SK-N-SH treated with all-trans-retinoic acid at 6 μM for 48 hours (cell line): Measurements from ENCODE around the gene SLC25A26.

ENCODE experiments used
- ATAC-seq: fragments of 200-7000 bp; cut with Tn5 transposase; 3 replicates; pipeline ENCODE4 v1.9.1; 2020; ENCODE audit warnings: mild to moderate bottlenecking, moderate library complexity
- ARNTL ChIP-seq: fragments of 450-650 bp; formaldehyde crosslinking; IDR thresholded peaks from 2 replicates; pipeline ENCODE4 v1.5.0; 2020; ENCODE audit warnings: low read depth, mild to moderate bottlenecking, moderate library complexity, borderline replicate concordance
- BACH2 ChIP-seq: fragments of 250-450 bp; sonication (Bioruptor Pico); IDR thresholded peaks from 2 replicates; pipeline ENCODE4 v1.9.0; 2021; ENCODE audit warnings: mild to moderate bottlenecking, borderline replicate concordance
- CSDC2 ChIP-seq: fragments of 250-450 bp; sonication (Bioruptor Pico); IDR thresholded peaks from 2 replicates; pipeline ENCODE4 v1.5.0; 2020; ENCODE audit warnings: mild to moderate bottlenecking, moderate library complexity
- CSRNP3 ChIP-seq: fragments of 250-450 bp; sonication (Bioruptor Pico); IDR thresholded peaks from 2 replicates; pipeline ENCODE4 v1.5.1; 2021; ENCODE audit warnings: mild to moderate bottlenecking, moderate library complexity
- ESRRG ChIP-seq: fragments of 250-450 bp; sonication (Bioruptor Pico); IDR thresholded peaks from 2 replicates; pipeline ENCODE4 v1.6.1; 2021; ENCODE audit warnings: mild to moderate bottlenecking
- GLIS3 ChIP-seq: fragments of 250-450 bp; sonication (Bioruptor Pico); IDR thresholded peaks from 2 replicates; pipeline ENCODE4 v1.5.0; 2020; ENCODE audit warnings: mild to moderate bottlenecking, moderate library complexity
- PATZ1 ChIP-seq: fragments of 250-450 bp; sonication (Bioruptor Pico); IDR thresholded peaks from 2 replicates; pipeline ENCODE4 v1.8.0; 2020; ENCODE audit warnings: mild to moderate bottlenecking, moderate library complexity, borderline replicate concordance
- PPARA ChIP-seq: fragments of 250-450 bp; sonication (Bioruptor Pico); IDR thresholded peaks from 2 replicates; pipeline ENCODE4 v1.5.0; 2020; ENCODE audit warnings: mild to moderate bottlenecking, borderline replicate concordance
- RARB ChIP-seq: fragments of 250-450 bp; sonication (Bioruptor Pico); IDR thresholded peaks from 2 replicates; pipeline ENCODE4 v1.8.0; 2021; ENCODE audit warnings: mild to moderate bottlenecking, moderate library complexity
- SNAI2 ChIP-seq: fragments of 250-450 bp; sonication (Bioruptor Pico); IDR thresholded peaks from 2 replicates; pipeline ENCODE4 v1.5.0; 2020; ENCODE audit warnings: mild to moderate bottlenecking, moderate library complexity
- TCF4 ChIP-seq: fragments of 250-450 bp; sonication (Bioruptor Pico); IDR thresholded peaks from 2 replicates; pipeline ENCODE4 v1.8.0; 2021; ENCODE audit warnings: mild to moderate bottlenecking, moderate library complexity, borderline replicate concordance
- TOX ChIP-seq: fragments of 250-450 bp; sonication (Bioruptor Pico); IDR thresholded peaks from 2 replicates; pipeline ENCODE4 v1.8.0; 2021; ENCODE audit warnings: mild to moderate bottlenecking, moderate library complexity, borderline replicate concordance
- TSHZ2 ChIP-seq: fragments of 250-450 bp; sonication (Bioruptor Pico); IDR thresholded peaks from 2 replicates; pipeline ENCODE4 v1.5.0; 2020; ENCODE audit warnings: mild to moderate bottlenecking, moderate library complexity
- ZC3H10 ChIP-seq: fragments of 250-450 bp; sonication (Bioruptor Pico); IDR thresholded peaks from 2 replicates; pipeline ENCODE4 v1.5.1; 2021; ENCODE audit warnings: mild to moderate bottlenecking, moderate library complexity
- ZFP30 ChIP-seq: fragments of 450-650 bp; formaldehyde crosslinking; IDR thresholded peaks from 2 replicates; pipeline ENCODE4 v1.5.0; 2022; ENCODE audit warnings: mild to moderate bottlenecking, moderate library complexity
- ZNF565 ChIP-seq: fragments of 450-650 bp; formaldehyde crosslinking; conservative IDR thresholded peaks from 2 replicates; pipeline ENCODE4 v1.5.0; 2020; ENCODE audit warnings: low read depth, mild to moderate bottlenecking, moderate library complexity
- ZNF70 ChIP-seq: fragments of 450-650 bp; formaldehyde crosslinking; IDR thresholded peaks from 2 replicates; pipeline ENCODE4 v1.5.0; 2020; ENCODE audit warnings: mild to moderate bottlenecking, moderate library complexity
- ZNF8 ChIP-seq: fragments of 450-650 bp; formaldehyde crosslinking; IDR thresholded peaks from 2 replicates; pipeline ENCODE4 v1.5.0; 2020; ENCODE audit warnings: mild to moderate bottlenecking, moderate library complexity
- TF ChIP-seq, protein P1 (sequence below): fragments of 250-450 bp; sonication (Bioruptor Pico); IDR thresholded peaks from 2 replicates; pipeline ENCODE4 v1.8.0; 2021; ENCODE audit warnings: low read depth, mild to moderate bottlenecking, moderate library complexity, borderline replicate concordance
- TF ChIP-seq, protein P2 (sequence below): fragments of 250-450 bp; sonication (Bioruptor Pico); IDR thresholded peaks from 2 replicates; pipeline ENCODE4 v1.5.1; 2020; ENCODE audit warnings: low read depth, mild to moderate bottlenecking, moderate library complexity

SLC25A26 gene

GRCh38 chr3:66320390-66320789 lies 99.6 kb downstream of the SLC25A26 start:
- ATAC-seq, result no peak

DNA sequence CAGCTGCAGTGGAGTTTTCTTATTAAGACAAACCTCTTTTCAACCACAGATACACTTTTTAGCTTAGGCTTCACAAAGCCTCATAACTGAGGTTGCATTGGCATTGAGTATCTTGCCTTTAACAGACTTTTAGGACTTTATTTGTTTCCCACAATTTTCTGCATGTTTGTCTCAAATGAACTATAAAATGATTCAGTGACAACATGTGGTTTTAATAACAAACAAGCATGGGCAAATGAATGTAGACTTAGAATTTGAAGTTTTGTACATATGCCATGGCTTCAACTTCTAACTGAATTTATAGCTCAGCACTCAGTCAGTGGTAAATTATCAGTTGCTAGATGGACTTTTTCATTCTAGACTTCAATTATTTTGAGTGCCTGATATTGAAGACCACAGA lies 101.6 kb downstream of the SLC25A26 start:
- ATAC-seq, result peak; percentile 67
- TF ChIP-seq ZNF565 (CRISPR knock-in tag) (no peak), BACH2 (CRISPR knock-in tag) (no peak), PPARA (CRISPR knock-in tag) (no peak), CSRNP3 (CRISPR knock-in tag) (no peak), ARNTL (no peak), ESRRG (CRISPR knock-in tag) (no peak)
- TF ChIP-seq, protein P1, sequence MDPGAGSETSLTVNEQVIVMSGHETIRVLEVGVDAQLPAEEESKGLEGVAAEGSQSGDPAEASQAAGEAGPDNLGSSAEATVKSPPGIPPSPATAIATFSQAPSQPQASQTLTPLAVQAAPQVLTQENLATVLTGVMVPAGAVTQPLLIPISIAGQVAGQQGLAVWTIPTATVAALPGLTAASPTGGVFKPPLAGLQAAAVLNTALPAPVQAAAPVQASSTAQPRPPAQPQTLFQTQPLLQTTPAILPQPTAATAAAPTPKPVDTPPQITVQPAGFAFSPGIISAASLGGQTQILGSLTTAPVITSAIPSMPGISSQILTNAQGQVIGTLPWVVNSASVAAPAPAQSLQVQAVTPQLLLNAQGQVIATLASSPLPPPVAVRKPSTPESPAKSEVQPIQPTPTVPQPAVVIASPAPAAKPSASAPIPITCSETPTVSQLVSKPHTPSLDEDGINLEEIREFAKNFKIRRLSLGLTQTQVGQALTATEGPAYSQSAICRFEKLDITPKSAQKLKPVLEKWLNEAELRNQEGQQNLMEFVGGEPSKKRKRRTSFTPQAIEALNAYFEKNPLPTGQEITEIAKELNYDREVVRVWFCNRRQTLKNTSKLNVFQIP (CRISPR knock-in tag), result no peak
- TF ChIP-seq, protein P2, sequence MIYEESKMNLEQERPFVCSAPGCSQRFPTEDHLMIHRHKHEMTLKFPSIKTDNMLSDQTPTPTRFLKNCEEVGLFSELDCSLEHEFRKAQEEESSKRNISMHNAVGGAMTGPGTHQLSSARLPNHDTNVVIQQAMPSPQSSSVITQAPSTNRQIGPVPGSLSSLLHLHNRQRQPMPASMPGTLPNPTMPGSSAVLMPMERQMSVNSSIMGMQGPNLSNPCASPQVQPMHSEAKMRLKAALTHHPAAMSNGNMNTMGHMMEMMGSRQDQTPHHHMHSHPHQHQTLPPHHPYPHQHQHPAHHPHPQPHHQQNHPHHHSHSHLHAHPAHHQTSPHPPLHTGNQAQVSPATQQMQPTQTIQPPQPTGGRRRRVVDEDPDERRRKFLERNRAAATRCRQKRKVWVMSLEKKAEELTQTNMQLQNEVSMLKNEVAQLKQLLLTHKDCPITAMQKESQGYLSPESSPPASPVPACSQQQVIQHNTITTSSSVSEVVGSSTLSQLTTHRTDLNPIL, result no peak

More at GRCh38 chr3:66320390-66320789, 99.6 kb downstream of the SLC25A26 start:
- no peak for TF ChIP-seq ZNF70 (CRISPR knock-in tag)
- no peak for TF ChIP-seq TSHZ2 (CRISPR knock-in tag)
- TF ChIP-seq, protein P2, result no peak
- no peak for TF ChIP-seq ARNTL
- TF ChIP-seq BACH2 (CRISPR knock-in tag), result no peak
- TF ChIP-seq SNAI2, result no peak
- TF ChIP-seq TCF4 (CRISPR knock-in tag), result no peak
- TF ChIP-seq ZFP30 (CRISPR knock-in tag), result no peak
- TF ChIP-seq, protein P1 (CRISPR knock-in tag), result no peak
- no peak for TF ChIP-seq PATZ1 (CRISPR knock-in tag)
- TF ChIP-seq PPARA (CRISPR knock-in tag), result no peak
- TF ChIP-seq ZNF8 (CRISPR knock-in tag), result no peak
- TF ChIP-seq RARB (CRISPR knock-in tag), result no peak
- TF ChIP-seq ZC3H10 (CRISPR knock-in tag), result no peak
- no peak for TF ChIP-seq TOX (CRISPR knock-in tag)
- no peak for TF ChIP-seq ZNF565 (CRISPR knock-in tag)
- TF ChIP-seq CSDC2 (CRISPR knock-in tag), result no peak
- TF ChIP-seq GLIS3 (CRISPR knock-in tag), result no peak
- TF ChIP-seq CSRNP3 (CRISPR knock-in tag), result no peak
